GM23338 (cell line): Measurements from ENCODE around the gene HUS1. TPM values are rescaled to one million over a fixed set of nuclear protein-coding genes. Genes with fewer than 3 reads are reported as not detected.
"Not testable (repeated sequence)": the region's sequence is repeated elsewhere in the genome, so short reads cannot be mapped to it uniquely, and the experiment has no call there.

Experiments
- ATAC-seq: fragments of 200-7000 bp; cut with Tn5 transposase; 3 replicates; pipeline ENCODE4 v1.9.1; 2020
- DNase-seq: peaks from one replicate; pipeline ENCODE4 v3.0.0-alpha.2; 2015; ENCODE audit warnings: low spot score
- H2AFZ ChIP-seq: fragments of 200-600 bp; sonication (generic); 2 replicates; pipeline ENCODE4 v1.8.0; 2016; ENCODE audit warnings: antibody characterized with exemption, mild to moderate bottlenecking, moderate library complexity
- H3F3A ChIP-seq: fragments of 200-600 bp; sonication (generic); replicated peaks from 2 replicates; pipeline ENCODE4 v1.8.0; 2017; ENCODE audit warnings: antibody characterized with exemption, mixed run types, low read depth
- H3K27ac ChIP-seq: fragments of 200-600 bp; sonication (generic); 2 replicates; pipeline ENCODE4 v1.6.1; 2016; ENCODE audit warnings: low read depth
- H3K27me3 ChIP-seq: fragments of 200-600 bp; sonication (generic); 2 replicates; pipeline ENCODE4 v1.8.0; 2016; ENCODE audit warnings: mild to moderate bottlenecking, mixed run types, moderate library complexity; ENCODE audit not compliant: insufficient read depth
- H3K36me3 ChIP-seq: fragments of 200-600 bp; sonication (generic); 2 replicates; pipeline ENCODE4 v1.8.0; 2016; ENCODE audit warnings: mild to moderate bottlenecking; ENCODE audit not compliant: insufficient read depth
- H3K4me1 ChIP-seq: fragments of 200-600 bp; sonication (generic); 2 replicates; pipeline ENCODE4 v1.8.0; 2016; ENCODE audit warnings: mild to moderate bottlenecking, moderate library complexity; ENCODE audit not compliant: insufficient read depth
- H3K4me2 ChIP-seq: fragments of 200-600 bp; sonication (generic); 2 replicates; pipeline ENCODE4 v1.7.1; 2017; ENCODE audit warnings: mixed run types
- H3K4me3 ChIP-seq: fragments of 200-600 bp; sonication (generic); 2 replicates; pipeline ENCODE4 v1.6.1; 2016; ENCODE audit warnings: mixed run types
- H3K79me2 ChIP-seq: fragments of 200-600 bp; sonication (generic); replicated peaks from 2 replicates; pipeline ENCODE4 v1.8.0; 2017; ENCODE audit warnings: mild to moderate bottlenecking; ENCODE audit not compliant: insufficient read depth
- H3K9me2 ChIP-seq: fragments of 200-600 bp; sonication (generic); 2 replicates; pipeline ENCODE4 v1.8.0; 2017; ENCODE audit not compliant: insufficient read depth
- H4K20me1 ChIP-seq: fragments of 200-600 bp; sonication (generic); replicated peaks from 2 replicates; pipeline ENCODE4 v1.8.0; 2017; ENCODE audit warnings: mild to moderate bottlenecking; ENCODE audit not compliant: insufficient read depth
- H3K27ac Mint-ChIP-seq: 2 replicates; pipeline ENCODE4 v1.8.0; 2020; ENCODE audit warnings: inconsistent platforms, mild to moderate bottlenecking, moderate library complexity, mixed read lengths
- H3K27me3 Mint-ChIP-seq: 3 replicates; pipeline ENCODE4 v1.8.0; 2022; ENCODE audit warnings: low read depth, mild to moderate bottlenecking, moderate library complexity, mixed read lengths, inconsistent platforms; ENCODE audit not compliant: insufficient read depth, poor library complexity
- H3K36me3 Mint-ChIP-seq: 3 replicates; pipeline ENCODE4 v1.8.0; 2021; ENCODE audit warnings: low read depth, mild to moderate bottlenecking, inconsistent platforms, moderate library complexity, mixed read lengths
- H3K4me1 Mint-ChIP-seq: 3 replicates; pipeline ENCODE4 v1.8.0; 2020; ENCODE audit warnings: mild to moderate bottlenecking, inconsistent platforms, mixed read lengths
- H3K4me3 Mint-ChIP-seq: 3 replicates; pipeline ENCODE4 v1.8.0; 2021; ENCODE audit warnings: moderate library complexity, mild to moderate bottlenecking, inconsistent platforms, mixed read lengths
- H3K9me3 Mint-ChIP-seq: 3 replicates; pipeline ENCODE4 v1.8.0; 2020; ENCODE audit warnings: moderate library complexity, mild to moderate bottlenecking, inconsistent platforms, mixed read lengths
- CREB1 ChIP-seq: fragments of 250-450 bp; sonication (Bioruptor Pico); IDR thresholded peaks from 2 replicates; pipeline ENCODE4 v1.5.0; 2020; ENCODE audit warnings: low read depth, mild to moderate bottlenecking, moderate library complexity
- EZH2phosphoT487 ChIP-seq: fragments of 200-600 bp; sonication (generic); IDR thresholded peaks from one replicate; pipeline ENCODE4 v1.8.1; 2018; ENCODE audit warnings: antibody characterized with exemption; ENCODE audit not compliant: unreplicated experiment
- JUNB ChIP-seq: IDR thresholded peaks from one replicate; pipeline ENCODE4 v1.6.1; 2016; ENCODE audit warnings: antibody characterized with exemption; ENCODE audit not compliant: unreplicated experiment
- POLR2AphosphoS5 ChIP-seq: IDR thresholded peaks from 2 replicates; pipeline ENCODE4 v1.6.1; 2016; ENCODE audit warnings: antibody characterized with exemption, low read depth
- ZNF114 ChIP-seq: fragments of 250-450 bp; sonication (Bioruptor Pico); IDR thresholded peaks from 2 replicates; pipeline ENCODE4 v1.5.0; 2020; ENCODE audit warnings: mild to moderate bottlenecking, moderate library complexity
- ZNF331 ChIP-seq: fragments of 250-450 bp; sonication (Bioruptor Pico); IDR thresholded peaks from 2 replicates; pipeline ENCODE4 v1.5.0; 2020; ENCODE audit warnings: low read depth, mild to moderate bottlenecking, moderate library complexity
- polyA plus RNA-seq: library from polyadenylated mRNA; unstranded; fragments of >200 nt; fragmentation: Nextera tagmentation; extraction: Ambion mirVana; gene quantifications from 2 replicates; pipeline ENCODE4 v1.2.1, GENCODE V29; 2016
- total RNA-seq: library from RNA; depleted of rRNA; stranded (reverse); fragments of >200 nt; shearing (Covaris generic); gene quantifications from 2 replicates; pipeline ENCODE4 v1.2.3, GENCODE V29; 2014
- TF ChIP-seq, protein P1 (sequence below): IDR thresholded peaks from 2 replicates; pipeline ENCODE4 v1.6.1; 2016; ENCODE audit warnings: antibody characterized with exemption

The HUS1 gene
- total and polyA plus RNA-seq, 2 experiments from 2014 or later: 14.9 to 29.7 TPM

DNA sequence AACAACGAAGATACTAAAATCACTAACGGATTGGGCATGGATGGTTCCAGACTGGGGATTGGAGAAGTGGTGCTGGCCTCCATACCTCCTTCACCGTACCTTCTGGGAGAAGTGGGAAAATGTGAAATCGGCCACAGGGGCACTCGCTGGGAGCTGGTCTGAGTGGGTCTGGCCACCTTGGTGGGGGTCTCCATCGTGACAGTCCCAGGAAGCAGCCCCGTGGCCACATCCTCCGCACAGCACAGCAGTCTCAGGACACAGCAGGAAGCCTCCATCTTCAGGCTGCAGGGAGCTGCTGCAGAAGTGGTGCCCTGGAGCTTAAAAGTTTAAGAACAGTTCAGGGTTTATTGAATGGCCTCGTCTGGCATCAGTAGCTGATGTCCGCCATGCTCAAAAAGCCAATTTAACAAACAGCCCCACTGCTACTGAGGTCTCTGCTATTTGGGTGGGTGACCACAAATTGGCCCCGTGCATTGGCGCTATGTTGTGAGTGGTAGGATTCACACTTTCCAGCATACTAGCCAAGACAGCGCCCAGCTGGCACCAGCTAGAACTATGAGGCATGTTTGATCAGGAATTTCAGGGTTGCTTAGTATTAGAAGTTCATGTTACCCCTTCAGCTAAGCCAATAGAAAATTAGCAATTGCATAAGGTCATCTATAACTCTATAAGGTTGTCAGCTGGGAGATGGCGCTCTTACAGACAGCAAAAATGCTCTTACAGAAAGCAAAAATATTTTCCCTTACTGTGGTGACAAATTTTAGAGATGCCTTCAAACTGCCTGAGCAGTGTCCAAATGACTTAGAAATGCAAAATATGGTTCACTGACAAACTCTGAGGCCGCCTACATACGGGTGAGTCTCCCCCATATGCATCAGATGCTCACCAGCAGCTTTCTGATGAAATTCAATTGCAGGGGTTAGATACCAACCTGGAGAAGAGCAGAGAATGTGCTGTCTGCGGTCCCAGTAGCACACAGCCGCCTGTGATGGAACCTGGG, 48.1 kb downstream of the HUS1 start (continued):
- TF ChIP-seq, protein P1, sequence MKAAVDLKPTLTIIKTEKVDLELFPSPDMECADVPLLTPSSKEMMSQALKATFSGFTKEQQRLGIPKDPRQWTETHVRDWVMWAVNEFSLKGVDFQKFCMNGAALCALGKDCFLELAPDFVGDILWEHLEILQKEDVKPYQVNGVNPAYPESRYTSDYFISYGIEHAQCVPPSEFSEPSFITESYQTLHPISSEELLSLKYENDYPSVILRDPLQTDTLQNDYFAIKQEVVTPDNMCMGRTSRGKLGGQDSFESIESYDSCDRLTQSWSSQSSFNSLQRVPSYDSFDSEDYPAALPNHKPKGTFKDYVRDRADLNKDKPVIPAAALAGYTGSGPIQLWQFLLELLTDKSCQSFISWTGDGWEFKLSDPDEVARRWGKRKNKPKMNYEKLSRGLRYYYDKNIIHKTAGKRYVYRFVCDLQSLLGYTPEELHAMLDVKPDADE: no peak
- TF ChIP-seq ZNF331: no peak
- TF ChIP-seq POLR2AphosphoS5: no peak
- TF ChIP-seq JUNB: no peak
- no peak for TF ChIP-seq ZNF114 (CRISPR knock-in tag)
- TF ChIP-seq CREB1 (CRISPR knock-in tag): no peak

- ATAC-seq (no peak), DNase-seq (no peak)
- H3K4me3 ChIP-seq: no peak overlapping the region
- peaks cover 3% of the 10 kb centered on the region; the same call in 2 of the 3 replicates for H3K4me1 Mint-ChIP-seq
- H3K9me2 ChIP-seq: no peaks in the 10 kb centered on the region; the same call in 1 of the 2 replicates
- peaks cover 19% of the 10 kb centered on the region for H3K36me3 Mint-ChIP-seq
- no peaks in the 10 kb centered on the region for H3F3A ChIP-seq
- H3K79me2 ChIP-seq: no peaks in the 10 kb centered on the region
- no peak overlapping the region for H3K4me2 ChIP-seq
- H3K27me3 ChIP-seq: no peaks in the 10 kb centered on the region
- H3K27me3 Mint-ChIP-seq: peaks cover 2% of the 10 kb centered on the region
- H3K27ac ChIP-seq: no peak overlapping the region
- H3K27ac Mint-ChIP-seq: no peak overlapping the region
- H2AFZ ChIP-seq: no peak overlapping the region
- no peaks in the 10 kb centered on the region for H3K4me1 ChIP-seq
- no peaks in the 10 kb centered on the region for H3K36me3 ChIP-seq
- TF ChIP-seq EZH2phosphoT487: no peak
- H3K9me3 Mint-ChIP-seq: peaks cover 22% of the 10 kb centered on the region; the same call in 2 of the 3 replicates
- H4K20me1 ChIP-seq: no peaks in the 10 kb centered on the region
- H3K4me3 Mint-ChIP-seq: no peak overlapping the region
Measured at GRCh38 chr7:47924266-47924665, 55.1 kb downstream of the HUS1 start.

- DNase-seq, H3K36me3 ChIP-seq, H4K20me1 ChIP-seq, H3K4me1 Mint-ChIP-seq, H3K4me1 ChIP-seq, H3K27ac Mint-ChIP-seq, ATAC-seq, H3K27ac ChIP-seq, H2AFZ ChIP-seq, H3K27me3 Mint-ChIP-seq, H3K4me3 ChIP-seq, H3K4me2 ChIP-seq, H3K4me3 Mint-ChIP-seq, H3K27me3 ChIP-seq, H3K79me2 ChIP-seq, H3F3A ChIP-seq, H3K9me2 ChIP-seq: not testable (repeated sequence)
- peaks cover 22% of the 10 kb centered on the region; the same call in 2 of the 3 replicates for H3K9me3 Mint-ChIP-seq
- peaks cover 19% of the 10 kb centered on the region for H3K36me3 Mint-ChIP-seq
Measured at GRCh38 chr7:47923081-47923875, 56.1 kb downstream of the HUS1 start.

DNA sequence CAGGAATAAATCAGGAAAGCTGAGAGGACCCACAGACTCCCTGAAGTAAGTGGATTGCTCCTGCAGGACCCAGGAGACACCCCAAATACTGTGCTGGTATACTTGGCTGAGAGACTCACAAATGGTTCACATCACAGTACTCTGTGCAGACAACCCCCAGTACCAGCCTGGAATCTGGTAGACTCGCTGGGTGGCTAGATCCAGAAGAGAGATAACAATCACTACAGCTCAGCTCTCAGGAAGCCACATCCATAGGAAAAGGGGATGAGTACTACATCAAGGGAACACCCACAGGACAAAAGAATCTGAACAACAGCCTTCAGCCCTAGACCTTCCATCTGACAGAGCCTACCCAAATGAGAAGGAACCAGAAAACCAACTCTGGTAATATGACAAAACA, 62.9 kb downstream of the HUS1 start:
- peaks cover 16% of the 10 kb centered on the region; the same call in 2 of the 3 replicates for H3K4me1 Mint-ChIP-seq
- not testable (repeated sequence) for H3K4me3 Mint-ChIP-seq, H3F3A ChIP-seq, ATAC-seq, DNase-seq, H3K4me2 ChIP-seq, H3K9me3 Mint-ChIP-seq, H3K27me3 Mint-ChIP-seq, H3K36me3 Mint-ChIP-seq, H3K9me2 ChIP-seq, H3K36me3 ChIP-seq, H2AFZ ChIP-seq, H3K27ac ChIP-seq, H3K27ac Mint-ChIP-seq, H3K4me1 ChIP-seq, H3K4me3 ChIP-seq, H3K79me2 ChIP-seq, H4K20me1 ChIP-seq, H3K27me3 ChIP-seq
